H1 (cell line): ENCODE measurements around the gene ULBP1.

Experiments
- CTCF ChIP-seq, 3 experiments: IDR thresholded peaks; 1 replicate in 2 of 3; 2 replicates in 1 of 3; pipeline versions ENCODE4 v1.5.1 to v1.6.1; 2011; ENCODE audit warnings: low read length in 3 of 3, mild to moderate bottlenecking in 3 of 3, inconsistent platforms in 2 of 3, low read depth in 1 of 3, moderate library complexity in 1 of 3; ENCODE audit not compliant: insufficient read depth in 1 of 3; ENCODE audit errors: control extremely low read depth in 1 of 3
- EGR1 ChIP-seq: IDR thresholded peaks from 2 replicates; pipeline ENCODE4 v1.6.1; 2011; ENCODE audit warnings: low read depth, low read length, borderline replicate concordance
- TAF1 ChIP-seq: IDR thresholded peaks from 2 replicates; pipeline ENCODE4 v1.6.1; 2011; ENCODE audit warnings: mild to moderate bottlenecking, low read depth, low read length
- TEAD4 ChIP-seq: IDR thresholded peaks from 2 replicates; pipeline ENCODE4 v1.6.1; 2012; ENCODE audit warnings: low read depth, low read length, inconsistent platforms, mixed read lengths
- TF ChIP-seq, protein P1 (sequence below): IDR thresholded peaks from 2 replicates; pipeline ENCODE4 v1.6.1; 2012; ENCODE audit warnings: inconsistent platforms
- TF ChIP-seq, protein P2 (sequence below): IDR thresholded peaks from 2 replicates; pipeline ENCODE4 v1.6.1; 2012; ENCODE audit warnings: inconsistent platforms

- TF ChIP-seq, protein P1, sequence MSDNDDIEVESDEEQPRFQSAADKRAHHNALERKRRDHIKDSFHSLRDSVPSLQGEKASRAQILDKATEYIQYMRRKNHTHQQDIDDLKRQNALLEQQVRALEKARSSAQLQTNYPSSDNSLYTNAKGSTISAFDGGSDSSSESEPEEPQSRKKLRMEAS: no peak
- TF ChIP-seq TAF1 (no peak), CTCF (IDR thresholded peaks at IDR 0.05; ENCODE audit: control extremely low read depth in 1 of 3, insufficient read depth in 1 of 3, low read depth in 1 of 3, low read length in 3 of 3) (no peak), TEAD4 (no peak), EGR1 (no peak)
- TF ChIP-seq, protein P2, sequence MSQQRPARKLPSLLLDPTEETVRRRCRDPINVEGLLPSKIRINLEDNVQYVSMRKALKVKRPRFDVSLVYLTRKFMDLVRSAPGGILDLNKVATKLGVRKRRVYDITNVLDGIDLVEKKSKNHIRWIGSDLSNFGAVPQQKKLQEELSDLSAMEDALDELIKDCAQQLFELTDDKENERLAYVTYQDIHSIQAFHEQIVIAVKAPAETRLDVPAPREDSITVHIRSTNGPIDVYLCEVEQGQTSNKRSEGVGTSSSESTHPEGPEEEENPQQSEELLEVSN: no peak
Observed at GRCh38 chr6:149995971-149996370, 32.2 kb downstream of the ULBP1 start.
